HepG2 (cell line): ENCODE data around the gene ALK. TPM values are rescaled to one million over a fixed set of nuclear protein-coding genes. Genes with fewer than 3 reads are reported as not detected.

Source experiments
- ATAC-seq: fragments of 200-7000 bp; cut with Tn5 transposase; 3 replicates; pipeline ENCODE4 v1.9.1; 2020; ENCODE audit warnings: mild to moderate bottlenecking, moderate library complexity
- BruUV-seq: library from RNA; stranded (reverse); fragments of 400-500 nt; replicated peaks from 2 replicates; lab custom pipeline; 2021; lab: Mats Ljungman, UMichigan
- CTCF ChIA-PET: fragments of 300-600 bp; formaldehyde crosslinking; extraction: SDS; loops from one replicate; lab custom pipeline; 2021; ENCODE audit warnings: low total read pairs, inconsistent platforms, low intra/inter-chr PET ratio; lab: Yijun Ruan, JAX
- POLR2A ChIA-PET: fragments of 350-600 bp; sonication (Branson Sonifier 250); formaldehyde crosslinking; loops from one replicate; lab custom pipeline; 2020; ENCODE audit warnings: antibody characterized with exemption, inconsistent platforms; lab: Yijun Ruan, JAX
- DNase-seq: peaks from one replicate; pipeline ENCODE4 v3.0.0-alpha.2; 2015; ENCODE audit warnings: low spot score
- FAIRE-seq: peaks from 3 replicates; lab custom pipeline; 2011; peaks lifted over from hg19 to GRCh38; lab: Jason Lieb, UNC
- H2AFZ ChIP-seq: one replicate; pipeline ENCODE4 v1.6.1; 2011; ENCODE audit warnings: low read length, inconsistent platforms
- H3K27ac ChIP-seq: fragments of 300-600 bp; 3 replicates; pipeline ENCODE4 v1.8.0; 2011; ENCODE audit warnings: mixed run types, mild to moderate bottlenecking, mixed read lengths, low read length, inconsistent platforms; ENCODE audit not compliant: insufficient read depth; ENCODE audit errors: extremely low read length
- H3K27me3 ChIP-seq, 2 experiments: fragments of 200-600 bp in 1 of 2; 2 replicates in 1 of 2; 3 replicates in 1 of 2; pipeline versions ENCODE4 v1.6.0 to v1.8.0; 2011; ENCODE audit warnings: low read length in 2 of 2, mild to moderate bottlenecking in 2 of 2, moderate library complexity in 2 of 2, inconsistent platforms in 1 of 2; ENCODE audit not compliant: insufficient read depth in 2 of 2, control insufficient read depth in 1 of 2
- H3K36me3 ChIP-seq, 2 experiments: fragments of 200-600 bp in 1 of 2; replicated peaks in 1 of 2; 2 replicates in 1 of 2; 3 replicates in 1 of 2; pipeline versions ENCODE4 v1.5.1 to v1.8.0; 2011; ENCODE audit warnings: low read length in 2 of 2, inconsistent platforms in 1 of 2; ENCODE audit not compliant: insufficient read depth in 2 of 2, control insufficient read depth in 1 of 2
- H3K4me1 ChIP-seq: 2 replicates; pipeline ENCODE4 v1.5.1; 2012; ENCODE audit warnings: low read length, inconsistent platforms; ENCODE audit not compliant: insufficient read depth
- H3K4me2 ChIP-seq: 2 replicates; pipeline ENCODE4 v1.6.0; 2011; ENCODE audit warnings: low read depth, low read length, inconsistent platforms
- H3K4me3 ChIP-seq, 3 experiments: fragments of 200-600 bp in 1 of 3; sonication (generic), shearing (Covaris generic) in 1 of 3; replicated peaks in 1 of 3; 2 replicates each; pipeline ENCODE4 v1.5.1; 2011 to 2016; ENCODE audit warnings: low read length in 3 of 3, inconsistent platforms in 2 of 3, low read depth in 2 of 3, mild to moderate bottlenecking in 2 of 3, control low read depth in 1 of 3, mixed read lengths in 1 of 3; ENCODE audit not compliant: insufficient read depth in 1 of 3
- H3K79me2 ChIP-seq: one replicate; pipeline ENCODE4 v1.6.1; 2011; ENCODE audit warnings: low read length, inconsistent platforms; ENCODE audit not compliant: insufficient read depth
- H3K9ac ChIP-seq: 2 replicates; pipeline ENCODE4 v1.6.0; 2011; ENCODE audit warnings: mild to moderate bottlenecking, low read depth, low read length, inconsistent platforms; ENCODE audit not compliant: insufficient read depth
- H3K9me3 ChIP-seq: 2 replicates; pipeline ENCODE4 v1.5.1; 2012; ENCODE audit warnings: mild to moderate bottlenecking, low read length
- H4K20me1 ChIP-seq: 2 replicates; pipeline ENCODE4 v1.6.0; 2011; ENCODE audit warnings: inconsistent platforms, mild to moderate bottlenecking, low read length, moderate library complexity; ENCODE audit not compliant: insufficient read depth
- ATF7-NPFF ChIP-seq: sonication (generic); formaldehyde crosslinking; IDR thresholded peaks from 2 replicates; pipeline ENCODE4 v1.8.1; 2023; ENCODE audit warnings: mild to moderate bottlenecking, low read depth, missing genetic modification reagents, moderate library complexity
- CHCHD3 ChIP-seq: sonication (generic); formaldehyde crosslinking; IDR thresholded peaks from 2 replicates; pipeline ENCODE4 v1.8.0; 2022; ENCODE audit warnings: mild to moderate bottlenecking, missing genetic modification reagents, moderate library complexity
- CHD2 ChIP-seq: IDR thresholded peaks from 2 replicates; pipeline ENCODE4 v1.6.1; 2011; ENCODE audit warnings: low read depth, low read length, improper control_type of control experiment
- FIP1L1 ChIP-seq: fragments of 200-400 bp; formaldehyde crosslinking; IDR thresholded peaks from 2 replicates; pipeline ENCODE4 v1.6.1; 2018; ENCODE audit warnings: low read depth, mild to moderate bottlenecking, low read length, moderate library complexity, borderline replicate concordance; ENCODE audit not compliant: insufficient read depth
- GMEB1 ChIP-seq: sonication (generic); formaldehyde crosslinking; IDR thresholded peaks from 2 replicates; pipeline ENCODE4 v1.5.1; 2020; ENCODE audit warnings: missing genetic modification reagents, mild to moderate bottlenecking, borderline replicate concordance
- KDM4B ChIP-seq: sonication (generic); formaldehyde crosslinking; IDR thresholded peaks from 2 replicates; pipeline ENCODE4 v1.4.0; 2020; ENCODE audit warnings: missing genetic modification reagents
- NFAT5 ChIP-seq: sonication (generic); formaldehyde crosslinking; IDR thresholded peaks from 2 replicates; pipeline ENCODE4 v1.4.0; 2020; ENCODE audit warnings: missing genetic modification reagents
- RBFOX2 ChIP-seq: fragments of 200-400 bp; formaldehyde crosslinking; IDR thresholded peaks from 2 replicates; pipeline ENCODE4 v1.6.1; 2017; ENCODE audit warnings: low read depth, mild to moderate bottlenecking, low read length
- RFXANK ChIP-seq: IDR thresholded peaks from 2 replicates; pipeline ENCODE4 v1.6.1; 2016
- TBP ChIP-seq: sonication (generic); formaldehyde crosslinking; IDR thresholded peaks from 2 replicates; pipeline ENCODE4 v1.5.0; 2020; ENCODE audit warnings: missing genetic modification reagents
- ZNF18 ChIP-seq: sonication (generic); formaldehyde crosslinking; IDR thresholded peaks from 2 replicates; pipeline ENCODE4 v1.8.0; 2022; ENCODE audit warnings: mild to moderate bottlenecking, missing genetic modification reagents; ENCODE audit not compliant: insufficient replicate concordance
- ZNF484 ChIP-seq: sonication (generic); formaldehyde crosslinking; IDR thresholded peaks from 2 replicates; pipeline ENCODE4 v1.5.1; 2020; ENCODE audit warnings: mild to moderate bottlenecking, low read depth, missing genetic modification reagents, borderline replicate concordance
- ZNF589 ChIP-seq: sonication (generic); formaldehyde crosslinking; conservative IDR thresholded peaks from 2 replicates; pipeline ENCODE4 v1.8.0; 2022; ENCODE audit warnings: mild to moderate bottlenecking, moderate library complexity, missing genetic modification reagents
- ZNF737 ChIP-seq: sonication (generic); formaldehyde crosslinking; IDR thresholded peaks from 2 replicates; pipeline ENCODE4 v1.5.0; 2020; ENCODE audit warnings: missing genetic modification reagents, mild to moderate bottlenecking, borderline replicate concordance
- WGBS: methylation state at CpG from one replicate; pipeline ENCODE4 v1.1.6; 2017; ENCODE audit warnings: low lambda C conversion rate; 5-methylcytosine and 5-hydroxymethylcytosine counted together
- in situ Hi-C: cut with HindIII; loops from 2 replicates; pipeline ENCODE4 v1.10.0; 2017; ENCODE audit warnings: low pct_unique_long_range_greater_than_20kb; ENCODE audit not compliant: extremely low pct_ligation_motif_present
- intact Hi-C: fragments of 100-400 bp; cut with micrococcal nuclease; formaldehyde crosslinking; loops from one replicate; pipeline ENCODE4 v1.10.0; 2022; ENCODE audit not compliant: unreplicated experiment
- polyA plus RNA-seq, 8 experiments: library from polyadenylated mRNA; depleted of rRNA in 3 of 8; stranded (reverse) in 7 of 8; unstranded in 1 of 8; fragments of >200 nt; fragmentation: Illumina TruSeq in 4 of 8; extraction: Trizol in 4 of 8; gene quantifications; 2 replicates each; pipeline versions ENCODE4 v1.2.1 to v1.2.3, GENCODE V29; 2011 to 2016; ENCODE audit warnings: low read depth in 4 of 8, missing spikeins in 1 of 8, mixed read lengths in 1 of 8; ENCODE audit not compliant: insufficient read depth in 1 of 8
- total RNA-seq, 5 experiments: library from RNA; depleted of rRNA; stranded (reverse); fragments of >200 nt; fragmentation: Illumina TruSeq; extraction: Trizol; gene quantifications; 2 replicates each; pipeline ENCODE4 v1.2.3, GENCODE V29; 2016; ENCODE audit warnings: low read depth in 1 of 5

The ALK gene
- total and polyA plus RNA-seq, 2 of the 13 experiments (the other 11 are each of a cell fraction or from before 2014, with no cell fraction given): not detected

GRCh38 chr2:29881089-29881730 is 40.2 kb downstream of the ALK start:
- ChIA-PET POLR2A (no interaction called here), CTCF (no interaction called here)
- TF ChIP-seq FIP1L1: no peak
- no peak for TF ChIP-seq KDM4B (CRISPR knock-in tag)
- TF ChIP-seq RFXANK (CRISPR knock-in tag): no peak
- TF ChIP-seq RBFOX2: no peak
- TF ChIP-seq ATF7-NPFF (CRISPR knock-in tag): no peak
- no peak for TF ChIP-seq CHCHD3 (CRISPR knock-in tag)
- no peak for TF ChIP-seq CHD2
- no peak for TF ChIP-seq ZNF18 (CRISPR knock-in tag)
- TF ChIP-seq GMEB1: no peak
- TF ChIP-seq ZNF589 (CRISPR knock-in tag): no peak
- no peak for TF ChIP-seq TBP (CRISPR knock-in tag)
- TF ChIP-seq ZNF484: no peak
- TF ChIP-seq ZNF737: no peak
- no peak for TF ChIP-seq NFAT5
- BruUV-seq: no TSS peak
- FAIRE-seq (no peak), ATAC-seq (no peak), DNase-seq (no peak)
- Histone ChIP-seq H3K4me1 (no peaks in the 10 kb centered on the region), H3K27ac (no peak overlapping the region), H3K27me3 (no peaks in the 10 kb centered on the region), H3K79me2 (no peaks in the 10 kb centered on the region), H4K20me1 (no peaks in the 10 kb centered on the region), H3K9ac (no peak overlapping the region), H3K9me3 (peaks cover 5% of the 10 kb centered on the region; the same call in 1 of the 2 replicates), H3K4me2 (no peak overlapping the region), H2AFZ (no peak overlapping the region), H3K4me3 (no peak overlapping the region), H3K36me3 (no peaks in the 10 kb centered on the region)
- 6% methylated on average over 6 of the region's 6 CpGs for WGBS
- in situ Hi-C loops: no loop called here
- intact Hi-C loops: no loop called here
